ENCODE results near the gene OGFR.
A peak's percentile ranks its signal among the peaks of the same experiment; 100 is the strongest.
"Not testable (repeated sequence)": the region's sequence is repeated elsewhere in the genome, so short reads cannot be mapped to it uniquely, and the experiment has no call there.

OGFR gene

GRCh38 chr20:62844182-62844581 is 39.5 kb downstream of the OGFR start:
- no peak for DNase-seq

- DNase-seq, result no peak
These were observed 41.0 kb downstream of the OGFR start for GRCh38 chr20:62845416-62846160.

GRCh38 chr20:62846166-62846890 is 41.7 kb downstream of the OGFR start:
- DNase-seq, result no peak

- not testable (repeated sequence) for DNase-seq
These were observed 44.3 kb downstream of the OGFR start for GRCh38 chr20:62848917-62849316.

- no peak for DNase-seq
These were observed 44.8 kb downstream of the OGFR start for GRCh38 chr20:62849431-62849830.

- DNase-seq, result no peak
These were observed 45.8 kb downstream of the OGFR start for GRCh38 chr20:62850333-62850974.

- DNase-seq, result no peak
These were observed 47.6 kb downstream of the OGFR start for GRCh38 chr20:62852196-62852595.

GRCh38 chr20:62852841-62853240 is 48.2 kb downstream of the OGFR start:
- no peak for DNase-seq

- DNase-seq, result not testable (repeated sequence)
These were observed 48.7 kb downstream of the OGFR start for GRCh38 chr20:62853304-62853703.

- DNase-seq, result no peak
These were observed 49.5 kb downstream of the OGFR start for GRCh38 chr20:62854121-62854520.

- no peak for DNase-seq
These were observed 50.5 kb downstream of the OGFR start for GRCh38 chr20:62855120-62855519.

GRCh38 chr20:62856931-62857619 is 52.4 kb downstream of the OGFR start:
- no peak for DNase-seq

- DNase-seq, result no peak
These were observed 53.6 kb downstream of the OGFR start for GRCh38 chr20:62858058-62858830.

GRCh38 chr20:62859721-62860120 is 55.1 kb downstream of the OGFR start:
- no peak for DNase-seq

- peak; percentile 27 for DNase-seq
These were observed 55.8 kb downstream of the OGFR start for GRCh38 chr20:62860391-62860923.

GRCh38 chr20:62860924-62861691 is 56.5 kb downstream of the OGFR start:
- DNase-seq, result peak; percentile 48

GRCh38 chr20:62861726-62862336 is 57.2 kb downstream of the OGFR start, which contains the start of gene TCFL5:
TSS of gene TCFL5 (minus strand) at chr20:62861822. CDS start at chr20:62861670, 152 bp downstream.
- peak; percentile 89 for DNase-seq

Measured in NCI-H146 (cell line).